HepG2 (cell line): ENCODE data around the gene EVC. TPM values are rescaled to one million over a fixed set of nuclear protein-coding genes. Genes with fewer than 3 reads are reported as not detected.

ENCODE experiments used
- ATAC-seq: fragments of 200-7000 bp; cut with Tn5 transposase; 3 replicates; pipeline ENCODE4 v1.9.1; 2020; ENCODE audit warnings: mild to moderate bottlenecking, moderate library complexity
- BruUV-seq: library from RNA; stranded (reverse); fragments of 400-500 nt; replicated peaks from 2 replicates; lab custom pipeline; 2021; lab: Mats Ljungman, UMichigan
- CTCF ChIA-PET: fragments of 300-600 bp; formaldehyde crosslinking; extraction: SDS; loops from one replicate; lab custom pipeline; 2021; ENCODE audit warnings: low total read pairs, inconsistent platforms, low intra/inter-chr PET ratio; lab: Yijun Ruan, JAX
- POLR2A ChIA-PET: fragments of 350-600 bp; sonication (Branson Sonifier 250); formaldehyde crosslinking; loops from one replicate; lab custom pipeline; 2020; ENCODE audit warnings: antibody characterized with exemption, inconsistent platforms; lab: Yijun Ruan, JAX
- DNase-seq: peaks from one replicate; pipeline ENCODE4 v3.0.0-alpha.2; 2015; ENCODE audit warnings: low spot score
- FAIRE-seq: peaks from 3 replicates; lab custom pipeline; 2011; peaks lifted over from hg19 to GRCh38; lab: Jason Lieb, UNC
- H2AFZ ChIP-seq: one replicate; pipeline ENCODE4 v1.6.1; 2011; ENCODE audit warnings: low read length, inconsistent platforms
- H3K27ac ChIP-seq: fragments of 300-600 bp; 3 replicates; pipeline ENCODE4 v1.8.0; 2011; ENCODE audit warnings: mixed run types, mild to moderate bottlenecking, mixed read lengths, low read length, inconsistent platforms; ENCODE audit not compliant: insufficient read depth; ENCODE audit errors: extremely low read length
- H3K27me3 ChIP-seq, 2 experiments: fragments of 200-600 bp in 1 of 2; 2 replicates in 1 of 2; 3 replicates in 1 of 2; pipeline versions ENCODE4 v1.6.0 to v1.8.0; 2011; ENCODE audit warnings: low read length in 2 of 2, mild to moderate bottlenecking in 2 of 2, moderate library complexity in 2 of 2, inconsistent platforms in 1 of 2; ENCODE audit not compliant: insufficient read depth in 2 of 2, control insufficient read depth in 1 of 2
- H3K36me3 ChIP-seq, 2 experiments: fragments of 200-600 bp in 1 of 2; replicated peaks in 1 of 2; 2 replicates in 1 of 2; 3 replicates in 1 of 2; pipeline versions ENCODE4 v1.5.1 to v1.8.0; 2011; ENCODE audit warnings: low read length in 2 of 2, inconsistent platforms in 1 of 2; ENCODE audit not compliant: insufficient read depth in 2 of 2, control insufficient read depth in 1 of 2
- H3K4me1 ChIP-seq: 2 replicates; pipeline ENCODE4 v1.5.1; 2012; ENCODE audit warnings: low read length, inconsistent platforms; ENCODE audit not compliant: insufficient read depth
- H3K4me2 ChIP-seq: 2 replicates; pipeline ENCODE4 v1.6.0; 2011; ENCODE audit warnings: low read depth, low read length, inconsistent platforms
- H3K4me3 ChIP-seq, 3 experiments: fragments of 200-600 bp in 1 of 3; sonication (generic), shearing (Covaris generic) in 1 of 3; replicated peaks in 1 of 3; 2 replicates each; pipeline ENCODE4 v1.5.1; 2011 to 2016; ENCODE audit warnings: low read length in 3 of 3, inconsistent platforms in 2 of 3, low read depth in 2 of 3, mild to moderate bottlenecking in 2 of 3, control low read depth in 1 of 3, mixed read lengths in 1 of 3; ENCODE audit not compliant: insufficient read depth in 1 of 3
- H3K79me2 ChIP-seq: one replicate; pipeline ENCODE4 v1.6.1; 2011; ENCODE audit warnings: low read length, inconsistent platforms; ENCODE audit not compliant: insufficient read depth
- H3K9ac ChIP-seq: 2 replicates; pipeline ENCODE4 v1.6.0; 2011; ENCODE audit warnings: mild to moderate bottlenecking, low read depth, low read length, inconsistent platforms; ENCODE audit not compliant: insufficient read depth
- H3K9me3 ChIP-seq: 2 replicates; pipeline ENCODE4 v1.5.1; 2012; ENCODE audit warnings: mild to moderate bottlenecking, low read length
- H4K20me1 ChIP-seq: 2 replicates; pipeline ENCODE4 v1.6.0; 2011; ENCODE audit warnings: inconsistent platforms, mild to moderate bottlenecking, low read length, moderate library complexity; ENCODE audit not compliant: insufficient read depth
- CSRNP1 ChIP-seq: sonication (generic); formaldehyde crosslinking; IDR thresholded peaks from 2 replicates; pipeline ENCODE4 v1.8.1; 2023; ENCODE audit warnings: mild to moderate bottlenecking, missing genetic modification reagents
- ELF3 ChIP-seq: IDR thresholded peaks from 2 replicates; pipeline ENCODE4 v1.6.1; 2016; ENCODE audit warnings: missing genetic modification reagents, missing compliant biosample characterization
- GABPA ChIP-seq, 2 experiments: IDR thresholded peaks; 2 replicates each; pipeline ENCODE4 v1.6.1; 2011 to 2016; ENCODE audit warnings: low read depth in 2 of 2, low read length in 1 of 2, missing biosample characterization in 1 of 2, missing genetic modification characterization in 1 of 2
- KDM5A ChIP-seq: fragments of 200-600 bp; sonication (generic); IDR thresholded peaks from 2 replicates; pipeline ENCODE4 v1.7.0; 2018; ENCODE audit warnings: antibody characterized with exemption, mild to moderate bottlenecking, low read length, borderline replicate concordance
- MXD3 ChIP-seq: IDR thresholded peaks from 2 replicates; pipeline ENCODE4 v1.6.1; 2016; ENCODE audit warnings: mild to moderate bottlenecking, missing biosample characterization, missing genetic modification reagents
- NFKBIZ ChIP-seq: IDR thresholded peaks from 2 replicates; pipeline ENCODE4 v1.6.1; 2018; ENCODE audit warnings: missing genetic modification reagents, missing compliant biosample characterization
- NRL ChIP-seq: sonication (generic); formaldehyde crosslinking; IDR thresholded peaks from 2 replicates; pipeline ENCODE4 v1.5.0; 2020; ENCODE audit warnings: missing genetic modification reagents, mild to moderate bottlenecking, moderate library complexity, borderline replicate concordance
- SRSF1 ChIP-seq: fragments of 200-400 bp; formaldehyde crosslinking; optimal IDR thresholded peaks from 2 replicates; pipeline ENCODE3; 2017; ENCODE audit warnings: mild to moderate bottlenecking, low read depth, low read length, moderate library complexity
- ZNF34 ChIP-seq: sonication (generic); formaldehyde crosslinking; IDR thresholded peaks from 2 replicates; pipeline ENCODE4 v1.4.0; 2020; ENCODE audit warnings: mild to moderate bottlenecking, missing genetic modification reagents, borderline replicate concordance
- ZNF362 ChIP-seq: sonication (generic); formaldehyde crosslinking; IDR thresholded peaks from 2 replicates; pipeline ENCODE4 v1.4.0; 2020; ENCODE audit warnings: missing genetic modification reagents, mild to moderate bottlenecking, borderline replicate concordance
- WGBS: methylation state at CpG from one replicate; pipeline ENCODE4 v1.1.6; 2017; ENCODE audit warnings: low lambda C conversion rate; 5-methylcytosine and 5-hydroxymethylcytosine counted together
- in situ Hi-C: cut with HindIII; loops from 2 replicates; pipeline ENCODE4 v1.10.0; 2017; ENCODE audit warnings: low pct_unique_long_range_greater_than_20kb; ENCODE audit not compliant: extremely low pct_ligation_motif_present
- intact Hi-C: fragments of 100-400 bp; cut with micrococcal nuclease; formaldehyde crosslinking; loops from one replicate; pipeline ENCODE4 v1.10.0; 2022; ENCODE audit not compliant: unreplicated experiment
- polyA plus RNA-seq, 8 experiments: library from polyadenylated mRNA; depleted of rRNA in 3 of 8; stranded (reverse) in 7 of 8; unstranded in 1 of 8; fragments of >200 nt; fragmentation: Illumina TruSeq in 4 of 8; extraction: Trizol in 4 of 8; gene quantifications; 2 replicates each; pipeline versions ENCODE4 v1.2.1 to v1.2.3, GENCODE V29; 2011 to 2016; ENCODE audit warnings: low read depth in 4 of 8, missing spikeins in 1 of 8, mixed read lengths in 1 of 8; ENCODE audit not compliant: insufficient read depth in 1 of 8
- total RNA-seq, 5 experiments: library from RNA; depleted of rRNA; stranded (reverse); fragments of >200 nt; fragmentation: Illumina TruSeq; extraction: Trizol; gene quantifications; 2 replicates each; pipeline ENCODE4 v1.2.3, GENCODE V29; 2016; ENCODE audit warnings: low read depth in 1 of 5
- TF ChIP-seq, protein P1 (sequence below): sonication (generic); formaldehyde crosslinking; IDR thresholded peaks from 2 replicates; pipeline ENCODE4 v1.4.0; 2020; ENCODE audit warnings: missing genetic modification reagents, borderline replicate concordance
- TF ChIP-seq, protein P2 (sequence below): sonication (generic); formaldehyde crosslinking; IDR thresholded peaks from 2 replicates; pipeline ENCODE4 v1.4.0; 2020; ENCODE audit warnings: missing genetic modification reagents, borderline replicate concordance

The EVC gene
- total and polyA plus RNA-seq, 2 of the 13 experiments (the other 11 are each of a cell fraction or from before 2014, with no cell fraction given), result 3.1 to 4.9 TPM

GRCh38 chr4:5706486-5707290, 4.3 kb upstream of the EVC start:
- H3K27ac ChIP-seq, result no peak overlapping the region
- WGBS, result 18% methylated on average over 8 of the region's 11 CpGs
- BruUV-seq, result no TSS peak
- H3K4me3 ChIP-seq, result no peak overlapping the region
- FAIRE-seq (no peak), ATAC-seq (no peak), DNase-seq (no peak)
- H3K79me2 ChIP-seq, result no peaks in the 10 kb centered on the region
- CTCF ChIA-PET, result no interaction called here
- POLR2A ChIA-PET, result no interaction called here
- H3K9me3 ChIP-seq, result no peaks in the 10 kb centered on the region
- H3K9ac ChIP-seq, result no peak overlapping the region
- H3K4me2 ChIP-seq, result no peak overlapping the region
- no peaks in the 10 kb centered on the region for H3K27me3 ChIP-seq
- H4K20me1 ChIP-seq, result no peaks in the 10 kb centered on the region
- intact Hi-C loops (no loop called here), in situ Hi-C loops (no loop called here)
- no peak overlapping the region for H2AFZ ChIP-seq
- H3K36me3 ChIP-seq, result no peaks in the 10 kb centered on the region
- H3K4me1 ChIP-seq, result peaks cover 20% of the 10 kb centered on the region
- TF ChIP-seq ZNF362 (no peak), CSRNP1 (CRISPR knock-in tag) (no peak), MXD3 (CRISPR knock-in tag) (no peak), GABPA (IDR thresholded peaks at IDR 0.05; ENCODE audit: low read depth, low read length) (no peak), GABPA (CRISPR knock-in tag; IDR thresholded peaks at IDR 0.05; ENCODE audit: low read depth) (no peak), ZNF34 (CRISPR knock-in tag) (no peak), ELF3 (no peak), KDM5A (no peak), NRL (CRISPR knock-in tag) (no peak), NFKBIZ (CRISPR knock-in tag) (no peak), SRSF1 (no peak)
- TF ChIP-seq, protein P1, sequence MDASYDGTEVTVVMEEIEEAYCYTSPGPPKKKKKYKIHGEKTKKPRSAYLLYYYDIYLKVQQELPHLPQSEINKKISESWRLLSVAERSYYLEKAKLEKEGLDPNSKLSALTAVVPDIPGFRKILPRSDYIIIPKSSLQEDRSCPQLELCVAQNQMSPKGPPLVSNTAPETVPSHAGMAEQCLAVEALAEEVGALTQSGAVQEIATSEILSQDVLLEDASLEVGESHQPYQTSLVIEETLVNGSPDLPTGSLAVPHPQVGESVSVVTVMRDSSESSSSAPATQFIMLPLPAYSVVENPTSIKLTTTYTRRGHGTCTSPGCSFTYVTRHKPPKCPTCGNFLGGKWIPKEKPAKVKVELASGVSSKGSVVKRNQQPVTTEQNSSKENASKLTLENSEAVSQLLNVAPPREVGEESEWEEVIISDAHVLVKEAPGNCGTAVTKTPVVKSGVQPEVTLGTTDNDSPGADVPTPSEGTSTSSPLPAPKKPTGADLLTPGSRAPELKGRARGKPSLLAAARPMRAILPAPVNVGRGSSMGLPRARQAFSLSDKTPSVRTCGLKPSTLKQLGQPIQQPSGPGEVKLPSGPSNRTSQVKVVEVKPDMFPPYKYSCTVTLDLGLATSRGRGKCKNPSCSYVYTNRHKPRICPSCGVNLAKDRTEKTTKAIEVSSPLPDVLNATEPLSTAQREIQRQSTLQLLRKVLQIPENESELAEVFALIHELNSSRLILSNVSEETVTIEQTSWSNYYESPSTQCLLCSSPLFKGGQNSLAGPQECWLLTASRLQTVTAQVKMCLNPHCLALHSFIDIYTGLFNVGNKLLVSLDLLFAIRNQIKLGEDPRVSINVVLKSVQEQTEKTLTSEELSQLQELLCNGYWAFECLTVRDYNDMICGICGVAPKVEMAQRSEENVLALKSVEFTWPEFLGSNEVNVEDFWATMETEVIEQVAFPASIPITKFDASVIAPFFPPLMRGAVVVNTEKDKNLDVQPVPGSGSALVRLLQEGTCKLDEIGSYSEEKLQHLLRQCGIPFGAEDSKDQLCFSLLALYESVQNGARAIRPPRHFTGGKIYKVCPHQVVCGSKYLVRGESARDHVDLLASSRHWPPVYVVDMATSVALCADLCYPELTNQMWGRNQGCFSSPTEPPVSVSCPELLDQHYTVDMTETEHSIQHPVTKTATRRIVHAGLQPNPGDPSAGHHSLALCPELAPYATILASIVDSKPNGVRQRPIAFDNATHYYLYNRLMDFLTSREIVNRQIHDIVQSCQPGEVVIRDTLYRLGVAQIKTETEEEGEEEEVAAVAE (CRISPR knock-in tag), result no peak
- TF ChIP-seq, protein P2, sequence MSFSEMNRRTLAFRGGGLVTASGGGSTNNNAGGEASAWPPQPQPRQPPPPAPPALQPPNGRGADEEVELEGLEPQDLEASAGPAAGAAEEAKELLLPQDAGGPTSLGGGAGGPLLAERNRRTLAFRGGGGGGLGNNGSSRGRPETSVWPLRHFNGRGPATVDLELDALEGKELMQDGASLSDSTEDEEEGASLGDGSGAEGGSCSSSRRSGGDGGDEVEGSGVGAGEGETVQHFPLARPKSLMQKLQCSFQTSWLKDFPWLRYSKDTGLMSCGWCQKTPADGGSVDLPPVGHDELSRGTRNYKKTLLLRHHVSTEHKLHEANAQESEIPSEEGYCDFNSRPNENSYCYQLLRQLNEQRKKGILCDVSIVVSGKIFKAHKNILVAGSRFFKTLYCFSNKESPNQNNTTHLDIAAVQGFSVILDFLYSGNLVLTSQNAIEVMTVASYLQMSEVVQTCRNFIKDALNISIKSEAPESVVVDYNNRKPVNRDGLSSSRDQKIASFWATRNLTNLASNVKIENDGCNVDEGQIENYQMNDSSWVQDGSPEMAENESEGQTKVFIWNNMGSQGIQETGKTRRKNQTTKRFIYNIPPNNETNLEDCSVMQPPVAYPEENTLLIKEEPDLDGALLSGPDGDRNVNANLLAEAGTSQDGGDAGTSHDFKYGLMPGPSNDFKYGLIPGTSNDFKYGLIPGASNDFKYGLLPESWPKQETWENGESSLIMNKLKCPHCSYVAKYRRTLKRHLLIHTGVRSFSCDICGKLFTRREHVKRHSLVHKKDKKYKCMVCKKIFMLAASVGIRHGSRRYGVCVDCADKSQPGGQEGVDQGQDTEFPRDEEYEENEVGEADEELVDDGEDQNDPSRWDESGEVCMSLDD (CRISPR knock-in tag), result no peak
